GM23248 (cell line): Measurements from ENCODE around the gene EFHC1. TPM values are rescaled to one million over a fixed set of nuclear protein-coding genes. Genes with fewer than 3 reads are reported as not detected.

Source experiments
- DNase-seq: peaks from one replicate; pipeline ENCODE4 v3.0.0-alpha.2; 2015
- H2AFZ ChIP-seq: fragments of 200-600 bp; sonication (generic); 2 replicates; pipeline ENCODE4 v1.6.1; 2016; ENCODE audit warnings: antibody characterized with exemption
- H3F3A ChIP-seq: fragments of 200-600 bp; sonication (generic); 2 replicates; pipeline ENCODE4 v1.6.1; 2016; ENCODE audit warnings: mild to moderate bottlenecking, antibody characterized with exemption, mixed run types; ENCODE audit not compliant: insufficient read depth
- H3K27ac ChIP-seq: fragments of 200-600 bp; sonication (generic); 2 replicates; pipeline ENCODE4 v1.5.1; 2016; ENCODE audit warnings: mild to moderate bottlenecking
- H3K27me3 ChIP-seq: fragments of 200-600 bp; sonication (generic); replicated peaks from 2 replicates; pipeline ENCODE4 v1.6.1; 2016; ENCODE audit warnings: mild to moderate bottlenecking; ENCODE audit not compliant: insufficient read depth
- H3K36me3 ChIP-seq: fragments of 200-600 bp; sonication (generic); 2 replicates; pipeline ENCODE4 v1.6.1; 2016; ENCODE audit warnings: low read depth, mild to moderate bottlenecking
- H3K4me1 ChIP-seq: fragments of 200-600 bp; sonication (generic); 2 replicates; pipeline ENCODE4 v1.6.1; 2016; ENCODE audit warnings: mild to moderate bottlenecking; ENCODE audit not compliant: insufficient read depth
- H3K4me2 ChIP-seq: fragments of 200-600 bp; sonication (generic); one replicate; pipeline ENCODE4 v1.6.1; 2016; ENCODE audit warnings: mild to moderate bottlenecking; ENCODE audit not compliant: unreplicated experiment
- H3K4me3 ChIP-seq: fragments of 200-600 bp; sonication (generic); 2 replicates; pipeline ENCODE4 v1.5.1; 2016; ENCODE audit warnings: mild to moderate bottlenecking
- H3K79me2 ChIP-seq: fragments of 200-600 bp; sonication (generic); 2 replicates; pipeline ENCODE4 v1.6.1; 2016; ENCODE audit warnings: mild to moderate bottlenecking; ENCODE audit not compliant: insufficient read depth
- H3K9ac ChIP-seq: fragments of 200-600 bp; sonication (generic); 2 replicates; pipeline ENCODE4 v1.6.1; 2016; ENCODE audit warnings: mild to moderate bottlenecking
- H3K9me2 ChIP-seq: fragments of 200-600 bp; sonication (generic); 2 replicates; pipeline ENCODE4 v1.6.1; 2016; ENCODE audit warnings: mixed run types, mild to moderate bottlenecking, moderate library complexity; ENCODE audit not compliant: insufficient read depth
- H3K9me3 ChIP-seq: fragments of 200-600 bp; sonication (generic); one replicate; pipeline ENCODE4 v1.6.1; 2017; ENCODE audit warnings: low read depth
- H4K20me1 ChIP-seq: fragments of 200-600 bp; sonication (generic); 2 replicates; pipeline ENCODE4 v1.6.0; 2016; ENCODE audit not compliant: insufficient read depth
- EZH2 ChIP-seq: fragments of 200-600 bp; sonication (generic); IDR thresholded peaks from 2 replicates; pipeline ENCODE4 v1.6.1; 2018; ENCODE audit warnings: antibody characterized with exemption, mild to moderate bottlenecking; ENCODE audit not compliant: insufficient read depth, poor library complexity, severe bottlenecking
- EZH2phosphoT487 ChIP-seq: fragments of 200-600 bp; sonication (generic); IDR thresholded peaks from 2 replicates; pipeline ENCODE4 v1.6.1; 2018; ENCODE audit warnings: antibody characterized with exemption, moderate library complexity, mild to moderate bottlenecking, low read depth; ENCODE audit not compliant: insufficient read depth
- WGBS, 2 experiments: methylation state at CpG; one replicate each; pipeline ENCODE4 v1.1.6; 2015 to 2017; ENCODE audit warnings: low lambda C conversion rate in 2 of 2, low coverage in 1 of 2; ENCODE audit errors: missing lambda C conversion rate in 2 of 2; 5-methylcytosine and 5-hydroxymethylcytosine counted together
- in situ Hi-C: fragments of 300-500 bp; cut with MboI; formaldehyde crosslinking; loops from 2 replicates; pipeline ENCODE4 v1.15.0; 2020
- polyA plus RNA-seq: library from polyadenylated mRNA; unstranded; fragments of >200 nt; fragmentation: Nextera tagmentation; extraction: Ambion mirVana; gene quantifications from 2 replicates; pipeline ENCODE4 v1.2.1, GENCODE V29; 2016
- total RNA-seq: library from RNA; depleted of rRNA; stranded (reverse); fragments of >200 nt; shearing (Covaris generic); gene quantifications from 2 replicates; pipeline ENCODE4 v1.2.3, GENCODE V29; 2014

EFHC1 gene
- total and polyA plus RNA-seq, 2 experiments from 2014 or later = 29.7 to 36.1 TPM

GRCh38 chr6:52566853-52567279, 146.7 kb downstream of the EFHC1 start:
- H3K79me2 ChIP-seq = peaks cover 98% of the 10 kb centered on the region
- peak overlapping the region; percentile 73 for H3K9ac ChIP-seq
- H3K9me3 ChIP-seq = no peaks in the 10 kb centered on the region
- no peaks in the 10 kb centered on the region for H3K27me3 ChIP-seq
- no peaks in the 10 kb centered on the region for H4K20me1 ChIP-seq
- H3K4me1 ChIP-seq = peaks cover 75% of the 10 kb centered on the region
- TF ChIP-seq EZH2 (no peak), EZH2phosphoT487 (0 out of 2 replicates have a peak, but pooled peaks have one; percentile 60)
- peak; percentile 96 for DNase-seq
- peaks cover 16% of the 10 kb centered on the region for H3K36me3 ChIP-seq
- 0% methylated on average over 3 of the region's 3 CpGs for WGBS, 2 experiments
- no peaks in the 10 kb centered on the region for H3K9me2 ChIP-seq
- no peak overlapping the region for H2AFZ ChIP-seq
- H3F3A ChIP-seq = peaks cover 72% of the 10 kb centered on the region
- peak overlapping the region; percentile 93 for H3K27ac ChIP-seq
- H3K4me2 ChIP-seq = peak overlapping the region; percentile 64
- no peak overlapping the region; the same call in 1 of the 2 replicates for H3K4me3 ChIP-seq
- in situ Hi-C loops = no loop called here

GRCh38 chr6:52568320-52568719, 148.2 kb downstream of the EFHC1 start:
- no peak for DNase-seq
- H3K9ac ChIP-seq = peak overlapping the region; percentile 63
- H3K36me3 ChIP-seq = peaks cover 12% of the 10 kb centered on the region; the same call in 1 of the 2 replicates
- WGBS, 2 experiments = 46 to 51% methylated on average over 4 of the region's 4 CpGs
- TF ChIP-seq EZH2 (no peak), EZH2phosphoT487 (no peak)
- no peaks in the 10 kb centered on the region for H4K20me1 ChIP-seq
- H3K27me3 ChIP-seq = no peaks in the 10 kb centered on the region
- H3F3A ChIP-seq = peaks cover 84% of the 10 kb centered on the region
- H3K9me3 ChIP-seq = no peaks in the 10 kb centered on the region
- peak overlapping the region; percentile 39 for H3K4me2 ChIP-seq
- H3K27ac ChIP-seq = peak overlapping the region; percentile 93
- in situ Hi-C loops = no loop called here
- H3K4me3 ChIP-seq = peak overlapping the region; percentile 6; the same call in 1 of the 2 replicates
- peaks cover 98% of the 10 kb centered on the region for H3K79me2 ChIP-seq
- H3K9me2 ChIP-seq = no peaks in the 10 kb centered on the region
- peaks cover 82% of the 10 kb centered on the region for H3K4me1 ChIP-seq
- no peak overlapping the region for H2AFZ ChIP-seq

- Histone ChIP-seq H3K4me3 (peak overlapping the region; percentile 55), H3K79me2 (peaks cover 98% of the 10 kb centered on the region), H3K27ac (peak overlapping the region; percentile 93), H3K9me3 (no peaks in the 10 kb centered on the region), H4K20me1 (no peaks in the 10 kb centered on the region), H3K9me2 (no peaks in the 10 kb centered on the region), H3K36me3 (peaks cover 12% of the 10 kb centered on the region; the same call in 1 of the 2 replicates), H3K9ac (peak overlapping the region; percentile 98), H3K27me3 (no peaks in the 10 kb centered on the region), H3K4me2 (peak overlapping the region; percentile 84), H2AFZ (no peak overlapping the region), H3F3A (peaks cover 93% of the 10 kb centered on the region), H3K4me1 (peaks cover 87% of the 10 kb centered on the region)
- 2 to 3% methylated on average over 8 of the region's 8 CpGs for WGBS, 2 experiments
- no peak for TF ChIP-seq EZH2
- no peak for TF ChIP-seq EZH2phosphoT487
- in situ Hi-C loops = no loop called here
- peak; percentile 86 for DNase-seq
Observed at GRCh38 chr6:52570291-52570700, 150.2 kb downstream of the EFHC1 start.

DNA sequence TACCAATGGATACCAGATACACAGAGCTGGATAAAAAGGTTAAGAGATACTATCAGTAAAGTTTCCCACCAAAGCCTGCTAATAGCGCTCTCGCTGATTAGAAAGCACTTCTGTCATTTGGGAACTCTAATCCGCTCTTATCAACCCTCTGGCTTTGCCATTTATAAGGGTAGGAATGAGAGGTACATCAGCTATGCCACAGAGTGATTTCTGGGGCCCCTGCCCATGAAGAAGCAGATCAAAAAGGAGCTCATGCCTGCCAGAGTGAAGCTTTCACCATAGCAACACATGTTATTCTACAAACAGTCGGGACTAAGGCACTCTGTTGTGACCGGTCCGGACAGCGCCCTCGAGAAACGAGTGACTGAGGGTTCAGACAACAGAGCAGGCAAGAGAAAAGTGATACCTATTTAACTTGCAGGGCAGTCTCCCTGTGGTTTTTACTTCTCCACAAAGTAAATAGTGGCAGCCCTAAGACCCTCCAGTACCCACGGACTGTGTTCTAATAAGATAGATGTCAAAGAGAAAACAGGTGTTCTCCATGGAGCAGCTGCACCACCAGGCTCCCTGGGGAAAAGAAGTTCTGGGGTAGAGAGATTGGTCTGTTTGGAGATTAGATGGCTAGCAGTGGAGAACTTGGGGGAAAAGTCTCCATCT, 151.1 kb downstream of the EFHC1 start:
- Histone ChIP-seq H3K9ac (peak overlapping the region; percentile 98), H3K9me3 (no peaks in the 10 kb centered on the region), H2AFZ (no peak overlapping the region), H3K9me2 (no peaks in the 10 kb centered on the region), H3K27ac (peak overlapping the region; percentile 93), H3F3A (peaks cover 93% of the 10 kb centered on the region), H3K4me1 (peaks cover 78% of the 10 kb centered on the region), H3K4me3 (peak overlapping the region; percentile 55), H3K27me3 (no peaks in the 10 kb centered on the region), H3K36me3 (peaks cover 12% of the 10 kb centered on the region; the same call in 1 of the 2 replicates), H3K4me2 (peak overlapping the region; percentile 84), H3K79me2 (peaks cover 98% of the 10 kb centered on the region), H4K20me1 (no peaks in the 10 kb centered on the region)
- DNase-seq = peak; percentile 79
- no peak for TF ChIP-seq EZH2phosphoT487
- no peak for TF ChIP-seq EZH2
- 27 to 34% methylated on average over 10 of the region's 10 CpGs for WGBS, 2 experiments
- in situ Hi-C loops = no loop called here
